ENCODE results near the gene ADORA2B.

DNA sequence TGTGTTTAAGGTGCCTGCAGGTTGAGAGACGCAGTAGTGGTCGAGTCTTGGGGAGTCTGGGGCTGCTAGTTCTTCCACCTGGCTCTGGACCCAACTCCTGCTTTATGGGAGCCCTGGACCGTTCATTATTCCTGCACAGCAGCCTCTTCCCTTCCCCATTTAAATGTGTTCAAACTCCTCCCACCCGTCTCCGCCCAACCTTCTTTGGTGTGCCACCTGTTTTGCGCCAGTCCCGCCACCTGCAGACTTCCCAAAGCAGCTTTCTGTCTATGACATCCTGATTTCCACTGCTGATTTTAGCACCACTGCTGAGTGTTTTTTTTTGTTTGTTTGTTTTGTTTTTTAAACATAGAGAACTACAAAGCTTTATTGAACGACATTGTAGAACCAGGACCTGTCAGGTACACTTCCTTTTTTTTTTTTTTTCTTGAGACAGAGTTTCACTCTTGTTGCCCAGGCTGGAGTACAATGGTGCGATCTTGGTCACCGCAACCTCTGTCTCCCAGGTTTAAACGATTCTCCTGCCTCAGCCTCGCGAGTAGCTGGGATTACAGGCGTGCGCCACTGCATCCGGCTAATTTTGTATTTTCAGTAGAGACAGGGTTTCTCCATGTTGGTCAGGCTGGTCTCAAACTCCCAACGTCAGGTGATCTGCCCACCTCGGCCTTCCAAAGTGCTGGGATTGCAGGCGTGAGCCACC is 12.8 kb downstream of the ADORA2B start:
- TF ChIP-seq, protein P1, sequence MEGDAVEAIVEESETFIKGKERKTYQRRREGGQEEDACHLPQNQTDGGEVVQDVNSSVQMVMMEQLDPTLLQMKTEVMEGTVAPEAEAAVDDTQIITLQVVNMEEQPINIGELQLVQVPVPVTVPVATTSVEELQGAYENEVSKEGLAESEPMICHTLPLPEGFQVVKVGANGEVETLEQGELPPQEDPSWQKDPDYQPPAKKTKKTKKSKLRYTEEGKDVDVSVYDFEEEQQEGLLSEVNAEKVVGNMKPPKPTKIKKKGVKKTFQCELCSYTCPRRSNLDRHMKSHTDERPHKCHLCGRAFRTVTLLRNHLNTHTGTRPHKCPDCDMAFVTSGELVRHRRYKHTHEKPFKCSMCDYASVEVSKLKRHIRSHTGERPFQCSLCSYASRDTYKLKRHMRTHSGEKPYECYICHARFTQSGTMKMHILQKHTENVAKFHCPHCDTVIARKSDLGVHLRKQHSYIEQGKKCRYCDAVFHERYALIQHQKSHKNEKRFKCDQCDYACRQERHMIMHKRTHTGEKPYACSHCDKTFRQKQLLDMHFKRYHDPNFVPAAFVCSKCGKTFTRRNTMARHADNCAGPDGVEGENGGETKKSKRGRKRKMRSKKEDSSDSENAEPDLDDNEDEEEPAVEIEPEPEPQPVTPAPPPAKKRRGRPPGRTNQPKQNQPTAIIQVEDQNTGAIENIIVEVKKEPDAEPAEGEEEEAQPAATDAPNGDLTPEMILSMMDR (IDR thresholded peaks at IDR 0.05; ENCODE audit: low read depth, low read length, poor library complexity, severe bottlenecking): no peak
- TF ChIP-seq EZH2phosphoT487 (IDR thresholded peaks at IDR 0.05; ENCODE audit: borderline replicate concordance, low read length): no peak
